ENCODE results near the gene AKNAD1. TPM values are rescaled to one million over a fixed set of nuclear protein-coding genes. Genes with fewer than 3 reads are reported as not detected.

Gene AKNAD1
- polyA plus RNA-seq, 1 donor from 2014 or later, result not detected

DNA sequence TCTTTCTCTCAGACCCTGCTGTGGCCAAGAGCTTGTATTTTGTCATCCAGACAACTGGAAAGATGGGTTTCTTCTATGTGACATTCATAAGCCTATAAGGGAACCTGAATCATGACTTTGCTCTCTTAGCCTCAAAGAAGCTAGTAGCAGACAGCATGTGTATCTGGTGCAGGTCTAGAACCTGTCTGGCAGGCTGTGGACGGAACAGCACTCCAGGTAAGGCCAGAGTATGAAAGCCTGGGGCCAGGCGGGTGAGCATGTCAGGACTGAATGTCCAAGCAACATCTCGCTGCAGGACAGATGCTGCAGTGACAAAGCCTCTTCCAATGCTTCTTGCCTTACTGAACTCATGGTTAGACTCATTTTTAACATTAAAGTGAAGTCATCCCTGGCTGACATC is 32.8 kb downstream of the AKNAD1 start:
- Histone ChIP-seq H3F3A (ENCODE audit: insufficient read depth, low read length, poor library complexity, severe bottlenecking) (no peaks in the 10 kb centered on the region), H3K4me3 (ENCODE audit: low read length) (no peak overlapping the region), H4K20me1 (ENCODE audit: insufficient read depth) (no peaks in the 10 kb centered on the region), H3K27ac (ENCODE audit: low read length) (no peak overlapping the region), H2AFZ (ENCODE audit: low read depth, low read length) (no peak overlapping the region), H3K9me2 (ENCODE audit: insufficient read depth, low read length) (no peaks in the 10 kb centered on the region), H3K79me2 (replicated peaks; ENCODE audit: insufficient read depth, low read length) (no peaks in the 10 kb centered on the region), H3K4me2 (ENCODE audit: low read length) (no peak overlapping the region), H3K36me3 (ENCODE audit: insufficient read depth, low read length) (no peaks in the 10 kb centered on the region), H3K27me3 (ENCODE audit: insufficient read depth, low read depth, low read length) (no peaks in the 10 kb centered on the region), H3K9me3 (ENCODE audit: low read length) (no peaks in the 10 kb centered on the region), H3K9ac (ENCODE audit: low read length) (no peak overlapping the region)
- TF ChIP-seq MXI1 (conservative IDR thresholded peaks at IDR 0.05; ENCODE audit: poor library complexity, severe bottlenecking), result no peak
- TF ChIP-seq SMC3 (conservative IDR thresholded peaks at IDR 0.05; ENCODE audit: poor library complexity), result no peak
- TF ChIP-seq TAF1 (IDR thresholded peaks at IDR 0.05; ENCODE audit: low read depth), result no peak

DNA sequence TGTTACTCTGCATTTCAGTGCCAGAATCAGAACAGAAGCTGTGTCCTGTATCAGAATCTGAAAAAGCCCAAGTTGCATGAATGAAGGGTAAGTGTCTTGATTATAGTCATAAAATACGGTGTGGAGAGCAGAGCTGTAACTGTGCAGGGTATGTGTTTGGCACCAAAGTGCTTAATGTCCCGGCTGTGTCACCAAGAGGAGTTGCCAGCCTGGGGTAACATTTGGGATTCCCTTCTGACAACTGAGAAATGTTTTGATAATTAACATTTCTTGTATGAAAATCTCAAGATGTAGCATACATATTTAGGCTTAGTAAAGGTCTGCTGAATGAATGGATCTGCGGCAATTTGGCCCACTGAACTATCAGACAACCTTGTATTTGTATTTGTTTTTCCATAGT is 33.3 kb downstream of the AKNAD1 start:
- Histone ChIP-seq H3K27ac (ENCODE audit: low read length) (no peak overlapping the region), H3K27me3 (ENCODE audit: insufficient read depth, low read depth, low read length) (no peaks in the 10 kb centered on the region), H2AFZ (ENCODE audit: low read depth, low read length) (no peak overlapping the region), H3K4me3 (ENCODE audit: low read length) (no peak overlapping the region), H4K20me1 (ENCODE audit: insufficient read depth) (no peaks in the 10 kb centered on the region), H3K9me2 (ENCODE audit: insufficient read depth, low read length) (no peaks in the 10 kb centered on the region), H3K9me3 (ENCODE audit: low read length) (no peaks in the 10 kb centered on the region), H3K4me2 (ENCODE audit: low read length) (no peak overlapping the region), H3K9ac (ENCODE audit: low read length) (no peak overlapping the region), H3K36me3 (ENCODE audit: insufficient read depth, low read length) (no peaks in the 10 kb centered on the region), H3F3A (ENCODE audit: insufficient read depth, low read length, poor library complexity, severe bottlenecking) (no peaks in the 10 kb centered on the region), H3K79me2 (replicated peaks; ENCODE audit: insufficient read depth, low read length) (no peaks in the 10 kb centered on the region)
- TF ChIP-seq, protein P1, sequence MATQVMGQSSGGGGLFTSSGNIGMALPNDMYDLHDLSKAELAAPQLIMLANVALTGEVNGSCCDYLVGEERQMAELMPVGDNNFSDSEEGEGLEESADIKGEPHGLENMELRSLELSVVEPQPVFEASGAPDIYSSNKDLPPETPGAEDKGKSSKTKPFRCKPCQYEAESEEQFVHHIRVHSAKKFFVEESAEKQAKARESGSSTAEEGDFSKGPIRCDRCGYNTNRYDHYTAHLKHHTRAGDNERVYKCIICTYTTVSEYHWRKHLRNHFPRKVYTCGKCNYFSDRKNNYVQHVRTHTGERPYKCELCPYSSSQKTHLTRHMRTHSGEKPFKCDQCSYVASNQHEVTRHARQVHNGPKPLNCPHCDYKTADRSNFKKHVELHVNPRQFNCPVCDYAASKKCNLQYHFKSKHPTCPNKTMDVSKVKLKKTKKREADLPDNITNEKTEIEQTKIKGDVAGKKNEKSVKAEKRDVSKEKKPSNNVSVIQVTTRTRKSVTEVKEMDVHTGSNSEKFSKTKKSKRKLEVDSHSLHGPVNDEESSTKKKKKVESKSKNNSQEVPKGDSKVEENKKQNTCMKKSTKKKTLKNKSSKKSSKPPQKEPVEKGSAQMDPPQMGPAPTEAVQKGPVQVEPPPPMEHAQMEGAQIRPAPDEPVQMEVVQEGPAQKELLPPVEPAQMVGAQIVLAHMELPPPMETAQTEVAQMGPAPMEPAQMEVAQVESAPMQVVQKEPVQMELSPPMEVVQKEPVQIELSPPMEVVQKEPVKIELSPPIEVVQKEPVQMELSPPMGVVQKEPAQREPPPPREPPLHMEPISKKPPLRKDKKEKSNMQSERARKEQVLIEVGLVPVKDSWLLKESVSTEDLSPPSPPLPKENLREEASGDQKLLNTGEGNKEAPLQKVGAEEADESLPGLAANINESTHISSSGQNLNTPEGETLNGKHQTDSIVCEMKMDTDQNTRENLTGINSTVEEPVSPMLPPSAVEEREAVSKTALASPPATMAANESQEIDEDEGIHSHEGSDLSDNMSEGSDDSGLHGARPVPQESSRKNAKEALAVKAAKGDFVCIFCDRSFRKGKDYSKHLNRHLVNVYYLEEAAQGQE (IDR thresholded peaks at IDR 0.05; ENCODE audit: borderline replicate concordance), result no peak
- TF ChIP-seq, protein P2, sequence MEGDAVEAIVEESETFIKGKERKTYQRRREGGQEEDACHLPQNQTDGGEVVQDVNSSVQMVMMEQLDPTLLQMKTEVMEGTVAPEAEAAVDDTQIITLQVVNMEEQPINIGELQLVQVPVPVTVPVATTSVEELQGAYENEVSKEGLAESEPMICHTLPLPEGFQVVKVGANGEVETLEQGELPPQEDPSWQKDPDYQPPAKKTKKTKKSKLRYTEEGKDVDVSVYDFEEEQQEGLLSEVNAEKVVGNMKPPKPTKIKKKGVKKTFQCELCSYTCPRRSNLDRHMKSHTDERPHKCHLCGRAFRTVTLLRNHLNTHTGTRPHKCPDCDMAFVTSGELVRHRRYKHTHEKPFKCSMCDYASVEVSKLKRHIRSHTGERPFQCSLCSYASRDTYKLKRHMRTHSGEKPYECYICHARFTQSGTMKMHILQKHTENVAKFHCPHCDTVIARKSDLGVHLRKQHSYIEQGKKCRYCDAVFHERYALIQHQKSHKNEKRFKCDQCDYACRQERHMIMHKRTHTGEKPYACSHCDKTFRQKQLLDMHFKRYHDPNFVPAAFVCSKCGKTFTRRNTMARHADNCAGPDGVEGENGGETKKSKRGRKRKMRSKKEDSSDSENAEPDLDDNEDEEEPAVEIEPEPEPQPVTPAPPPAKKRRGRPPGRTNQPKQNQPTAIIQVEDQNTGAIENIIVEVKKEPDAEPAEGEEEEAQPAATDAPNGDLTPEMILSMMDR (IDR thresholded peaks at IDR 0.05; ENCODE audit: poor library complexity, severe bottlenecking), result no peak
- TF ChIP-seq MXI1 (conservative IDR thresholded peaks at IDR 0.05; ENCODE audit: poor library complexity, severe bottlenecking), result no peak
- no peak for TF ChIP-seq SMC3 (conservative IDR thresholded peaks at IDR 0.05; ENCODE audit: poor library complexity)
- no peak for TF ChIP-seq POLR2AphosphoS5 (IDR thresholded peaks at IDR 0.05)
- no peak for TF ChIP-seq EP300 (conservative IDR thresholded peaks at IDR 0.05; ENCODE audit: poor library complexity, severe bottlenecking)
- no peak for TF ChIP-seq EZH2 (IDR thresholded peaks at IDR 0.05; ENCODE audit: borderline replicate concordance, insufficient read depth, low read length, poor library complexity, severe bottlenecking)
- TF ChIP-seq TAF1 (IDR thresholded peaks at IDR 0.05; ENCODE audit: low read depth), result no peak

DNA sequence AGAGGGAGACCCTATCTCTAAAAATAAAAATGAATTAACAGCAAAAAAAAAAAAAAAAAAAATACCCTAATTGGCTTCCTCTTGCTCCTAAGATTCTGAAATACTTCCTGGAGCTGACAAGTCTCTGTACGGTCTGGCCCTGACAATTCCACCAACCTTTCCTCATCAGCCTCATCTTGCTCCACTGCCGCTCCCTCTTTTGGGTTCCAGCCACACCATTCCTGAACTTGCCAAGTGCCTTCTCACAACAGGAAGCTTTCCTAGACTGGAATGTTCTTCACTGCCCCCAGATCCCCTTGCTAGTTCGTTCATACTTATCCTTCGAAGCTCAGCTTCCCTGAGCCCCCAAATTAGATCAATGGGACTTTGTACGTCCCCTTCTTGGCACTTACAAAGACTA is 37.0 kb downstream of the AKNAD1 start:
- Histone ChIP-seq H3K4me2 (ENCODE audit: low read length) (no peak overlapping the region), H2AFZ (ENCODE audit: low read depth, low read length) (no peak overlapping the region), H3K9ac (ENCODE audit: low read length) (no peak overlapping the region), H3K27ac (ENCODE audit: low read length) (no peak overlapping the region), H3K9me2 (ENCODE audit: insufficient read depth, low read length) (no peaks in the 10 kb centered on the region), H3F3A (ENCODE audit: insufficient read depth, low read length, poor library complexity, severe bottlenecking) (no peaks in the 10 kb centered on the region), H3K36me3 (ENCODE audit: insufficient read depth, low read length) (no peaks in the 10 kb centered on the region), H3K79me2 (replicated peaks; ENCODE audit: insufficient read depth, low read length) (no peaks in the 10 kb centered on the region), H4K20me1 (ENCODE audit: insufficient read depth) (no peaks in the 10 kb centered on the region), H3K4me3 (ENCODE audit: low read length) (no peak overlapping the region), H3K9me3 (ENCODE audit: low read length) (no peaks in the 10 kb centered on the region), H3K27me3 (ENCODE audit: insufficient read depth, low read depth, low read length) (no peaks in the 10 kb centered on the region)
- TF ChIP-seq RAD21 (conservative IDR thresholded peaks at IDR 0.05) (no peak), TAF1 (IDR thresholded peaks at IDR 0.05; ENCODE audit: low read depth) (no peak), POLR2AphosphoS5 (IDR thresholded peaks at IDR 0.05) (no peak), EP300 (conservative IDR thresholded peaks at IDR 0.05; ENCODE audit: poor library complexity, severe bottlenecking) (no peak), EZH2 (IDR thresholded peaks at IDR 0.05; ENCODE audit: borderline replicate concordance, insufficient read depth, low read length, poor library complexity, severe bottlenecking) (no peak)
